SU-DHL-6 (cell line): ENCODE measurements around the gene ANKRD55.

Experiments used
- EZH2phosphoT487 ChIP-seq: fragments of 200-600 bp; sonication (generic), shearing (Covaris generic); conservative IDR thresholded peaks from 2 replicates; pipeline ENCODE4 v1.6.1; 2018; ENCODE audit warnings: mild to moderate bottlenecking, antibody characterized with exemption, low read length, moderate library complexity, mixed read lengths
- TF ChIP-seq, protein P1 (sequence below): fragments of 200-600 bp; sonication (generic); IDR thresholded peaks from one replicate; pipeline ENCODE4 v1.5.1; 2017; ENCODE audit warnings: antibody characterized with exemption, mild to moderate bottlenecking, low read length, moderate library complexity; ENCODE audit not compliant: insufficient read depth, poor library complexity, severe bottlenecking

DNA sequence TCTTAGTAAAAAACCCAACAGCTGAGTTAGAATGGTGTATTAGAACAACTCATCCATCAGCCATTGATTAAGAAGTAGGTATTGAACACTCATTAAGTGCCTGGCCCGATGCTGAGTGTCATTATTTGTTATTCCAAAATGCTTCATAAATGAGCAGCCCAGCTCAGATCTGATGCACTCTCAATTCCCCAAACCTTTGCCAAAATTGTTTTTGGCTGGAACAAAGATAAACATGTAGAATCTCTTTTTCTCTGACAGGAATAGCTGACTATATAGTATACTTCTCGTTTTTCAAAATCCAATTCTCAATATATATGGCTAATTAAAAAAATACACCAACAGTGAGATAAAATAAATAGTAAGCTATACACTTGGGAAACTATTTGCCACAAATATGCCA lies 20.0 kb upstream of the ANKRD55 start:
- TF ChIP-seq, protein P1, sequence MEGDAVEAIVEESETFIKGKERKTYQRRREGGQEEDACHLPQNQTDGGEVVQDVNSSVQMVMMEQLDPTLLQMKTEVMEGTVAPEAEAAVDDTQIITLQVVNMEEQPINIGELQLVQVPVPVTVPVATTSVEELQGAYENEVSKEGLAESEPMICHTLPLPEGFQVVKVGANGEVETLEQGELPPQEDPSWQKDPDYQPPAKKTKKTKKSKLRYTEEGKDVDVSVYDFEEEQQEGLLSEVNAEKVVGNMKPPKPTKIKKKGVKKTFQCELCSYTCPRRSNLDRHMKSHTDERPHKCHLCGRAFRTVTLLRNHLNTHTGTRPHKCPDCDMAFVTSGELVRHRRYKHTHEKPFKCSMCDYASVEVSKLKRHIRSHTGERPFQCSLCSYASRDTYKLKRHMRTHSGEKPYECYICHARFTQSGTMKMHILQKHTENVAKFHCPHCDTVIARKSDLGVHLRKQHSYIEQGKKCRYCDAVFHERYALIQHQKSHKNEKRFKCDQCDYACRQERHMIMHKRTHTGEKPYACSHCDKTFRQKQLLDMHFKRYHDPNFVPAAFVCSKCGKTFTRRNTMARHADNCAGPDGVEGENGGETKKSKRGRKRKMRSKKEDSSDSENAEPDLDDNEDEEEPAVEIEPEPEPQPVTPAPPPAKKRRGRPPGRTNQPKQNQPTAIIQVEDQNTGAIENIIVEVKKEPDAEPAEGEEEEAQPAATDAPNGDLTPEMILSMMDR, result no peak
- no peak for TF ChIP-seq EZH2phosphoT487
